PC-3 (cell line): ENCODE data around the gene PLEKHN1. TPM values are rescaled to one million over a fixed set of nuclear protein-coding genes. Genes with fewer than 3 reads are reported as not detected.

Experiments
- ATAC-seq: fragments of 200-7000 bp; cut with Tn5 transposase; 2 replicates; pipeline ENCODE4 v1.9.1; 2020; ENCODE audit warnings: mild to moderate bottlenecking, moderate library complexity
- BruUV-seq: library from RNA; stranded (reverse); fragments of 400-500 nt; replicated peaks from 2 replicates; lab custom pipeline; 2021; lab: Mats Ljungman, UMichigan
- CTCF ChIA-PET: fragments of 300-600 bp; sonication (Branson Sonifier 250); formaldehyde crosslinking; loops from one replicate; lab custom pipeline; 2022; ENCODE audit warnings: antibody characterized with exemption; lab: Charles Lee
- POLR2A ChIA-PET: fragments of 300-600 bp; sonication (Branson Sonifier 250); formaldehyde crosslinking; loops from one replicate; lab custom pipeline; 2022; ENCODE audit warnings: antibody characterized with exemption; ENCODE audit not compliant: unreplicated experiment; lab: Charles Lee
- DNase-seq: peaks from one replicate; pipeline ENCODE4 v3.0.0-alpha.2; 2015
- H2AFZ ChIP-seq: fragments of 300-600 bp; sonication (generic); 2 replicates; pipeline ENCODE4 v1.6.0; 2016; ENCODE audit warnings: antibody characterized with exemption, low read length
- H3F3A ChIP-seq: fragments of 300-600 bp; sonication (generic); one replicate; pipeline ENCODE4 v1.6.0; 2017; ENCODE audit warnings: antibody characterized with exemption, low read length, control low read depth, mild to moderate bottlenecking; ENCODE audit not compliant: unreplicated experiment
- H3K27ac ChIP-seq: fragments of 300-600 bp; sonication (generic); 2 replicates; pipeline ENCODE4 v1.5.1; 2016; ENCODE audit warnings: mild to moderate bottlenecking, low read length
- H3K27me3 ChIP-seq: fragments of 300-600 bp; sonication (generic); 2 replicates; pipeline ENCODE4 v1.6.1; 2016; ENCODE audit warnings: low read length, mixed read lengths
- H3K36me3 ChIP-seq: fragments of 300-600 bp; sonication (generic); 2 replicates; pipeline ENCODE4 v1.6.1; 2016; ENCODE audit warnings: low read depth, mixed run types, low read length, mixed read lengths
- H3K4me1 ChIP-seq: fragments of 300-600 bp; sonication (generic); 2 replicates; pipeline ENCODE4 v1.5.1; 2016; ENCODE audit warnings: low read length; ENCODE audit not compliant: insufficient read depth
- H3K4me2 ChIP-seq: fragments of 300-600 bp; sonication (generic); 2 replicates; pipeline ENCODE4 v1.6.0; 2016; ENCODE audit warnings: low read length
- H3K4me3 ChIP-seq: fragments of 300-600 bp; sonication (generic); 2 replicates; pipeline ENCODE4 v1.5.1; 2016; ENCODE audit warnings: mild to moderate bottlenecking, low read length, mixed read lengths
- H3K79me2 ChIP-seq: fragments of 300-600 bp; sonication (generic); 2 replicates; pipeline ENCODE4 v1.6.1; 2017; ENCODE audit warnings: low read length, mixed read lengths
- H3K9ac ChIP-seq: fragments of 300-600 bp; sonication (generic); 2 replicates; pipeline ENCODE4 v1.6.0; 2016; ENCODE audit warnings: mild to moderate bottlenecking, low read length
- H3K9me2 ChIP-seq: fragments of 300-600 bp; sonication (generic); replicated peaks from 2 replicates; pipeline ENCODE4 v1.6.1; 2016; ENCODE audit warnings: mixed run types, low read length, mixed read lengths
- H3K9me3 ChIP-seq: fragments of 300-600 bp; sonication (generic); 2 replicates; pipeline ENCODE4 v1.6.1; 2016; ENCODE audit warnings: low read length, mixed read lengths
- H4K20me1 ChIP-seq: fragments of 300-600 bp; sonication (generic); 2 replicates; pipeline ENCODE4 v1.6.1; 2016; ENCODE audit warnings: low read length, mixed read lengths
- CTCF ChIP-seq: fragments of 300-600 bp; sonication (generic); conservative IDR thresholded peaks from 2 replicates; pipeline ENCODE4 v1.5.1; 2017; ENCODE audit warnings: antibody characterized with exemption, low read depth, mild to moderate bottlenecking, low read length
- EZH2 ChIP-seq: fragments of 300-600 bp; sonication (generic); IDR thresholded peaks from one replicate; pipeline ENCODE4 v1.6.1; 2017; ENCODE audit warnings: antibody characterized with exemption, mild to moderate bottlenecking, low read length; ENCODE audit not compliant: unreplicated experiment
- EZH2phosphoT487 ChIP-seq: fragments of 300-600 bp; sonication (generic); IDR thresholded peaks from 2 replicates; pipeline ENCODE4 v1.6.1; 2018; ENCODE audit warnings: mild to moderate bottlenecking, antibody characterized with exemption, low read length, borderline replicate concordance
- intact Hi-C: fragments of 100-400 bp; cut with micrococcal nuclease; formaldehyde crosslinking; loops from 2 replicates; pipeline ENCODE4 v1.9.0; 2023
- total RNA-seq: library from RNA; depleted of rRNA; stranded (reverse); fragments of >200 nt; gene quantifications from 2 replicates; pipeline ENCODE4 v1.2.3, GENCODE V29; 2014

Gene PLEKHN1
- total RNA-seq, 1 experiment from 2014 or later = 14.0 TPM

DNA sequence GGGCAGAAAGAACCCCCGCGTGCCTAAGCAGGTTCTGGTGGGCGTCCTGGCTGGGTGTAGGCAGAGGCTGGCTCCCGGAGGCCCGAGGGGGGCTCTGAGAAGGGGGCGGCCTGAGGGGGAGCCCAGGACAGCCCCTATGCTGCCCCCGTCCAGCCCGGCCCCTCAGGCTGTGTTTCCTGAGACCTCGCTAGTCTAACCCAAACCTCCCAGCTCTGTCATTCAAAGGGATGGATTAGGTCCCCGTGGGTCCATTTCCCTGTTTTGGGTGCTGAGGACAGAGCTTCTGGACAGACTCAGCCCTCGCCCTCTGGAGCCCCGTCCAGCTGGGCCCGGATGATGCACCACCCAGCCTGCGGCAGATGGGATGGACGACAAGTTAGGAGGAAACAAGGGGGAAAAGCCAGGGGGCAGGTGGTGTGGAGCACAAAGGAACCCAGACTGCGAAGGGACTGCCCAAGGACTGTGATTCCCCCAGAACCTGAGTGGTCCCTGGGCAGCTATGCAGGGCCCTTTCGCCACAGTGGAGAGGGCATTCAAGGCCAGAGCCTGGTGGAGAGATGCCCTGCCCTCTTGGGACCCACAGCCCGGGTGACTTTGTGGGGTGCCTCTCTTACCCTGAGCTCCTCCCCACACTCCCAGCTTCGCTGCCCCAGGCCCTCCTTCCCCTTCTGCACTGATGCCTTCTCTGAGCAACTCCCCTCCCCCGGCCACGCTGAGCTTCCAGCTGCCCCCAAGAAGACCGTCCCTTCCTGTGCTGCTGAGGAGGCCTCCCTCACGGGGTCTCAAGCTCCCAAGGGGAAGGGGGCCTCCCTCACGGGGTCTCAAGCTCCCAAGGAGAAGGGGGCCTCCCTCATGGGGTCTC lies 30.8 kb downstream of the PLEKHN1 start:
- peaks cover 22% of the 10 kb centered on the region for H4K20me1 ChIP-seq
- peaks cover 3% of the 10 kb centered on the region for H3K36me3 ChIP-seq
- H3F3A ChIP-seq = no peaks in the 10 kb centered on the region
- no peak for DNase-seq
- H3K27ac ChIP-seq = no peak overlapping the region
- H3K9me3 ChIP-seq = no peaks in the 10 kb centered on the region
- peak overlapping the region; percentile 93; the same call in 1 of the 2 replicates for H3K4me3 ChIP-seq
- POLR2A ChIA-PET = interaction anchor here (0.5 to 0.6 kb wide), 2 partner anchors 10 to 19 kb away, joined by 3 to 6 read pairs; no protein-coding TSS in a partner anchor
- TF ChIP-seq EZH2phosphoT487 (no peak), EZH2 (no peak), CTCF (no peak)
- peak overlapping the region; percentile 93 for H3K4me2 ChIP-seq
- H2AFZ ChIP-seq = no peak overlapping the region
- TSS peak; percentile 21 for BruUV-seq
- H3K9me2 ChIP-seq = no peaks in the 10 kb centered on the region
- CTCF ChIA-PET = no interaction called here
- peaks cover 4% of the 10 kb centered on the region; the same call in 1 of the 2 replicates for H3K4me1 ChIP-seq
- no peak overlapping the region for H3K9ac ChIP-seq
- H3K79me2 ChIP-seq = peaks cover 37% of the 10 kb centered on the region
- H3K27me3 ChIP-seq = no peaks in the 10 kb centered on the region
- intact Hi-C loops = no loop called here
- no peak for ATAC-seq

- no peak overlapping the region for H3K27ac ChIP-seq
- H3K4me1 ChIP-seq = peaks cover 4% of the 10 kb centered on the region; the same call in 1 of the 2 replicates
- peaks cover under 1% of the 10 kb centered on the region for H3K36me3 ChIP-seq
- ChIA-PET POLR2A (no interaction called here), CTCF (no interaction called here)
- ATAC-seq (no peak), DNase-seq (no peak)
- peak overlapping the region; percentile 93 for H3K4me2 ChIP-seq
- no peaks in the 10 kb centered on the region for H3F3A ChIP-seq
- H2AFZ ChIP-seq = no peak overlapping the region
- H3K9me3 ChIP-seq = no peaks in the 10 kb centered on the region
- no TSS peak for BruUV-seq
- H3K9ac ChIP-seq = no peak overlapping the region
- no peaks in the 10 kb centered on the region for H3K9me2 ChIP-seq
- peak overlapping the region; percentile 93 for H3K4me3 ChIP-seq
- H3K79me2 ChIP-seq = peaks cover 40% of the 10 kb centered on the region
- H4K20me1 ChIP-seq = peaks cover 22% of the 10 kb centered on the region
- no peaks in the 10 kb centered on the region for H3K27me3 ChIP-seq
- intact Hi-C loops = no loop called here
- TF ChIP-seq EZH2phosphoT487 = no peak
- TF ChIP-seq CTCF = no peak
- no peak for TF ChIP-seq EZH2
Observed at GRCh38 chr1:997713-997992, 31.4 kb downstream of the PLEKHN1 start.
